NT2/D1 (cell line): ENCODE measurements around the gene TUBA3C.

Source experiments
- YY1 ChIP-seq: IDR thresholded peaks from 2 replicates; pipeline ENCODE4 v1.6.1; 2011; ENCODE audit not compliant: insufficient read length, insufficient read depth
- ZNF274 ChIP-seq: IDR thresholded peaks from 2 replicates; pipeline ENCODE4 v1.6.1; 2011; ENCODE audit warnings: mild to moderate bottlenecking, low read depth, low read length

- TF ChIP-seq ZNF274, result no peak
- TF ChIP-seq YY1, result no peak
Measured at GRCh38 chr13:19156013-19156825, 25.4 kb downstream of the TUBA3C start.
